Vagina (tissue), 2 donors: ENCODE measurements around the gene CRX.
"Not testable (repeated sequence)": the region's sequence is repeated elsewhere in the genome, so short reads cannot be mapped to it uniquely, and the experiment has no call there.

Experiments
- POLR2A ChIP-seq, 2 donors: fragments of 450-650 bp; IDR thresholded peaks; one replicate each; pipeline ENCODE4 v1.6.1; 2017; ENCODE audit warnings: antibody characterized with exemption in 2 of 2, mild to moderate bottlenecking in 2 of 2, moderate library complexity in 2 of 2
- POLR2AphosphoS5 ChIP-seq, 2 donors: sonication (generic); formaldehyde crosslinking; IDR thresholded peaks; one replicate each; pipeline ENCODE4 v1.9.0; 2017; ENCODE audit warnings: antibody characterized with exemption in 2 of 2, mild to moderate bottlenecking in 2 of 2, low read depth in 1 of 2; ENCODE audit not compliant: insufficient read depth in 1 of 2
- TF ChIP-seq, protein P1 (sequence below), 3 experiments: fragments of 450-650 bp in 2 of 3; fragments of 200-600 bp in 1 of 3; sonication (generic) in 1 of 3; IDR thresholded peaks; one replicate each; pipeline ENCODE4 v1.5.1; 2017 to 2019; ENCODE audit warnings: antibody characterized with exemption in 3 of 3, mild to moderate bottlenecking in 2 of 3, moderate library complexity in 2 of 3

- TF ChIP-seq, protein P1, sequence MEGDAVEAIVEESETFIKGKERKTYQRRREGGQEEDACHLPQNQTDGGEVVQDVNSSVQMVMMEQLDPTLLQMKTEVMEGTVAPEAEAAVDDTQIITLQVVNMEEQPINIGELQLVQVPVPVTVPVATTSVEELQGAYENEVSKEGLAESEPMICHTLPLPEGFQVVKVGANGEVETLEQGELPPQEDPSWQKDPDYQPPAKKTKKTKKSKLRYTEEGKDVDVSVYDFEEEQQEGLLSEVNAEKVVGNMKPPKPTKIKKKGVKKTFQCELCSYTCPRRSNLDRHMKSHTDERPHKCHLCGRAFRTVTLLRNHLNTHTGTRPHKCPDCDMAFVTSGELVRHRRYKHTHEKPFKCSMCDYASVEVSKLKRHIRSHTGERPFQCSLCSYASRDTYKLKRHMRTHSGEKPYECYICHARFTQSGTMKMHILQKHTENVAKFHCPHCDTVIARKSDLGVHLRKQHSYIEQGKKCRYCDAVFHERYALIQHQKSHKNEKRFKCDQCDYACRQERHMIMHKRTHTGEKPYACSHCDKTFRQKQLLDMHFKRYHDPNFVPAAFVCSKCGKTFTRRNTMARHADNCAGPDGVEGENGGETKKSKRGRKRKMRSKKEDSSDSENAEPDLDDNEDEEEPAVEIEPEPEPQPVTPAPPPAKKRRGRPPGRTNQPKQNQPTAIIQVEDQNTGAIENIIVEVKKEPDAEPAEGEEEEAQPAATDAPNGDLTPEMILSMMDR (IDR thresholded peaks at IDR 0.05), result not testable (repeated sequence)
- not testable (repeated sequence) for TF ChIP-seq POLR2A (IDR thresholded peaks at IDR 0.05); POLR2AphosphoS5 (IDR thresholded peaks at IDR 0.05; ENCODE audit: insufficient read depth in 1 of 2, low read depth in 1 of 2)
Observed at GRCh38 chr19:47816270-47816669, 5.5 kb upstream of the CRX start.
